Spleen (tissue), 7 donors: ENCODE data around the gene URM1.

ENCODE experiments used
- CTCF ChIP-seq, 11 experiments: fragments of 200-600 bp in 7 of 11; fragments of 450-650 bp in 4 of 11; sonication (generic) in 4 of 11; IDR thresholded peaks in 8 of 11; conservative IDR thresholded peaks in 3 of 11; 1 replicate in 7 of 11; 2 replicates in 4 of 11; pipeline versions ENCODE4 v1.4.0 to v1.8.0; 2016 to 2021; ENCODE audit warnings: antibody characterized with exemption in 11 of 11, inconsistent platforms in 4 of 11, mild to moderate bottlenecking in 1 of 11
- POLR2A ChIP-seq, 3 donors: fragments of 450-650 bp; IDR thresholded peaks; one replicate each; pipeline ENCODE4 v1.5.1; 2017; ENCODE audit warnings: antibody characterized with exemption in 3 of 3, mild to moderate bottlenecking in 1 of 3
- donor health status: DM: no; HTN: no; CAD: no; lungs with moderate emphysema.
- donor health status: DM: no; HTN: no; CAD: no.
- donor health status: DM: no; HTN: no; CAD: no.

- TF ChIP-seq CTCF (IDR thresholded peaks at IDR 0.05 in 8 of 11, conservative IDR thresholded peaks at IDR 0.05 in 3 of 11) (no peak), POLR2A (IDR thresholded peaks at IDR 0.05) (no peak)
These were observed 13.8 kb downstream of the URM1 start for GRCh38 chr9:128384801-128385495.
